Esophagus muscularis mucosa (tissue), 4 donors: ENCODE measurements around the gene BBLN. TPM values are rescaled to one million over a fixed set of nuclear protein-coding genes. Genes with fewer than 3 reads are reported as not detected.
A peak's percentile ranks its signal among the peaks of the same experiment; 100 is the strongest.
"Not testable (repeated sequence)": the region's sequence is repeated elsewhere in the genome, so short reads cannot be mapped to it uniquely, and the experiment has no call there.

Source experiments
- DNase-seq: peaks from one replicate; pipeline ENCODE4 v3.0.0-alpha.2; 2017; ENCODE audit errors: extremely low spot score
- H3K27ac ChIP-seq, 4 donors: fragments of 200-600 bp; sonication (generic); replicated peaks in 1 of 4; 1 replicate in 3 of 4; 2 replicates in 1 of 4; pipeline ENCODE4 v1.5.1; 2016 to 2019; ENCODE audit warnings: mild to moderate bottlenecking in 1 of 4
- H3K27me3 ChIP-seq, 4 donors: fragments of 200-600 bp; sonication (generic); one replicate each; pipeline versions ENCODE4 v1.5.1 to v1.6.0; 2016 to 2019
- H3K36me3 ChIP-seq, 4 donors: fragments of 200-600 bp; sonication (generic); one replicate each; pipeline ENCODE4 v1.5.1; 2016 to 2019
- H3K4me1 ChIP-seq, 4 donors: fragments of 200-600 bp; sonication (generic); one replicate each; pipeline ENCODE4 v1.5.1; 2016 to 2019
- H3K4me3 ChIP-seq, 4 donors: fragments of 200-600 bp; sonication (generic); 1 replicate in 2 of 4; 2 replicates in 2 of 4; pipeline ENCODE4 v1.5.1; 2016 to 2019; ENCODE audit warnings: mild to moderate bottlenecking in 4 of 4, moderate library complexity in 1 of 4
- H3K9me3 ChIP-seq, 4 donors: fragments of 200-600 bp; sonication (generic); 1 replicate in 3 of 4; 2 replicates in 1 of 4; pipeline ENCODE4 v1.5.1; 2016 to 2019
- CTCF ChIP-seq, 3 experiments: fragments of 200-600 bp in 2 of 3; fragments of 450-650 bp in 1 of 3; sonication (generic) in 2 of 3; IDR thresholded peaks; one replicate each; pipeline ENCODE4 v1.5.1; 2017 to 2019; ENCODE audit warnings: antibody characterized with exemption in 3 of 3, mild to moderate bottlenecking in 2 of 3, moderate library complexity in 1 of 3
- EP300 ChIP-seq: sonication (generic); formaldehyde crosslinking; IDR thresholded peaks from one replicate; pipeline ENCODE4 v1.6.1; 2017; ENCODE audit warnings: antibody characterized with exemption
- POLR2A ChIP-seq: fragments of 450-650 bp; IDR thresholded peaks from one replicate; pipeline ENCODE4 v1.6.1; 2017; ENCODE audit warnings: antibody characterized with exemption, moderate library complexity, mild to moderate bottlenecking, low read depth
- POLR2AphosphoS5 ChIP-seq, 2 donors: sonication (generic); formaldehyde crosslinking; IDR thresholded peaks; one replicate each; pipeline ENCODE4 v1.6.1; 2017; ENCODE audit warnings: antibody characterized with exemption in 2 of 2
- WGBS: methylation state at CpG from one replicate; pipeline ENCODE4 v1.1.5; 2018; 5-methylcytosine and 5-hydroxymethylcytosine counted together
- intact Hi-C: fragments of 100-400 bp; cut with DNase I; formaldehyde crosslinking; loops from one replicate; pipeline ENCODE4 v1.15.1; 2023
- total RNA-seq, 4 donors: library from RNA; depleted of rRNA; stranded (reverse); fragments of >200 nt; gene quantifications; one replicate each; pipeline versions ENCODE4 v1.1.0 to v1.2.1, GENCODE V29; 2016

BBLN gene
- total RNA-seq: 100 to 1,000 TPM; 132 to 213 (median 148) TPM

GRCh38 chr9:128159784-128160602 is at the start of gene BBLN:
TSS of gene BBLN (plus strand) at chr9:128160265. CDS start at chr9:128160408, 143 bp downstream.
- Histone ChIP-seq H3K36me3 (peaks cover 0 to 28% (median 23%) of the 10 kb centered on the region in 4 donors), H3K4me3 (peak within 1 kb of the TSS; percentile 74 to 84 (median 77)), H3K27ac (peak within 1 kb of the TSS; percentile 71 to 83 (median 77)), H3K9me3 (no peaks in the 10 kb centered on the region), H3K27me3 (no peaks in the 10 kb centered on the region), H3K4me1 (peaks cover 20 to 29% (median 22%) of the 10 kb centered on the region in 4 donors)
- WGBS: under 1% methylated on average over 50 of the region's 77 CpGs
- peak; percentile 98 for DNase-seq
- intact Hi-C loops: no loop called here
- peak in 1 of 3 experiments; percentile 6 for TF ChIP-seq CTCF (IDR thresholded peaks at IDR 0.05)
- TF ChIP-seq EP300: no peak
- peak; percentile 51 for TF ChIP-seq POLR2A
- TF ChIP-seq POLR2AphosphoS5 (IDR thresholded peaks at IDR 0.05): peak; percentile 73 to 89

- H3K27me3 ChIP-seq, H3K4me3 ChIP-seq, intact Hi-C loops, DNase-seq, H3K27ac ChIP-seq, H3K9me3 ChIP-seq: not testable (repeated sequence)
- 92% methylated on average over 7 of the region's 12 CpGs for whole genome bisulfite sequencing
- Histone ChIP-seq H3K4me1 (peaks cover 9 to 26% (median 15%) of the 10 kb centered on the region in 4 donors), H3K36me3 (peaks cover 20 to 56% (median 52%) of the 10 kb centered on the region in 4 donors)
Measured at GRCh38 chr9:128111726-128112125, 48.3 kb upstream of the BBLN start.

- H3K36me3 ChIP-seq: peaks cover 3 to 36% (median 32%) of the 10 kb centered on the region in 4 donors
- no peak overlapping the region for H3K4me3 ChIP-seq
- no peak for DNase-seq
- 93% methylated on average over 10 of the region's 12 CpGs for WGBS
- no peak overlapping the region for H3K27ac ChIP-seq
- H3K27me3 ChIP-seq: no peaks in the 10 kb centered on the region
- no peaks in the 10 kb centered on the region for H3K9me3 ChIP-seq
- TF ChIP-seq EP300 (no peak), CTCF (IDR thresholded peaks at IDR 0.05) (no peak), POLR2A (no peak), POLR2AphosphoS5 (IDR thresholded peaks at IDR 0.05) (no peak)
- intact Hi-C loops: no loop called here
- H3K4me1 ChIP-seq: peaks cover 12 to 30% (median 18%) of the 10 kb centered on the region in 4 donors
Measured at GRCh38 chr9:128113526-128114325, 46.3 kb upstream of the BBLN start.

GRCh38 chr9:128114326-128115186 is 45.5 kb upstream of the BBLN start:
- no peak overlapping the region for H3K4me3 ChIP-seq
- H3K27me3 ChIP-seq: no peaks in the 10 kb centered on the region
- WGBS: 86% methylated on average over 10 of the region's 29 CpGs
- no peaks in the 10 kb centered on the region for H3K9me3 ChIP-seq
- peaks cover 5 to 22% (median 10%) of the 10 kb centered on the region in 4 donors for H3K4me1 ChIP-seq
- no peak for TF ChIP-seq POLR2AphosphoS5 (IDR thresholded peaks at IDR 0.05)
- no peak for TF ChIP-seq EP300
- TF ChIP-seq POLR2A: no peak
- no peak for TF ChIP-seq CTCF (IDR thresholded peaks at IDR 0.05)
- no peak overlapping the region for H3K27ac ChIP-seq
- no peak for DNase-seq
- H3K36me3 ChIP-seq: peaks cover 3 to 29% (median 26%) of the 10 kb centered on the region in 4 donors
- intact Hi-C loops: loop anchor here (5.0 kb wide), 1 partner anchor 82 kb away; no protein-coding TSS in a partner anchor
